Measurements from ENCODE around the gene FAM217A.

- TF ChIP-seq CTCF (IDR thresholded peaks at IDR 0.05) (no peak), POLR2AphosphoS5 (IDR thresholded peaks at IDR 0.05) (no peak), POLR2A (IDR thresholded peaks at IDR 0.05) (no peak)
These were observed 23.4 kb downstream of the FAM217A start for GRCh38 chr6:4055420-4056041.

Measured in sigmoid colon (tissue), 4 donors.